ENCODE results near the gene DCDC1.

Gene DCDC1

GRCh38 chr11:30908857-30909256 lies 460.7 kb downstream of the DCDC1 start:
- no peak overlapping the region for H3K4me3 ChIP-seq
- intact Hi-C loops (cut with DNase I; ENCODE audit: low total_unique reads), result no loop called here
- no peak for TF ChIP-seq CTCF (IDR thresholded peaks at IDR 0.05)
- no peaks in the 10 kb centered on the region for H3K36me3 ChIP-seq
- no peak for DNase-seq
- no peaks in the 10 kb centered on the region for H3K4me1 ChIP-seq
- no peaks in the 10 kb centered on the region for H3K27me3 ChIP-seq
- H3K9me3 ChIP-seq, result no peaks in the 10 kb centered on the region
- no peak overlapping the region for H3K27ac ChIP-seq

GRCh38 chr11:30908272-30908671 lies 461.3 kb downstream of the DCDC1 start:
- H3K27ac ChIP-seq, result no peak overlapping the region
- no peaks in the 10 kb centered on the region for H3K9me3 ChIP-seq
- H3K4me3 ChIP-seq, result no peak overlapping the region
- H3K36me3 ChIP-seq, result no peaks in the 10 kb centered on the region
- no peak for DNase-seq
- no peak for TF ChIP-seq CTCF (IDR thresholded peaks at IDR 0.05)
- intact Hi-C loops (cut with DNase I; ENCODE audit: low total_unique reads), result no loop called here
- no peaks in the 10 kb centered on the region for H3K4me1 ChIP-seq
- no peaks in the 10 kb centered on the region for H3K27me3 ChIP-seq

- intact Hi-C loops (cut with DNase I; ENCODE audit: low total_unique reads), result no loop called here
- no peak overlapping the region for H3K4me3 ChIP-seq
- DNase-seq, result no peak
These were observed 466.6 kb downstream of the DCDC1 start for GRCh38 chr11:30902929-30903328.

GRCh38 chr11:30895046-30895445 lies 474.5 kb downstream of the DCDC1 start:
- intact Hi-C loops (cut with DNase I; ENCODE audit: low total_unique reads), result no loop called here
- Histone ChIP-seq H3K4me1 (no peaks in the 10 kb centered on the region), H3K4me3 (no peak overlapping the region), H3K27ac (no peak overlapping the region), H3K9me3 (no peaks in the 10 kb centered on the region), H3K27me3 (no peaks in the 10 kb centered on the region), H3K36me3 (no peaks in the 10 kb centered on the region)
- no peak for DNase-seq
- no peak for TF ChIP-seq CTCF (IDR thresholded peaks at IDR 0.05)

More at GRCh38 chr11:30902929-30903328, 466.6 kb downstream of the DCDC1 start:
- H3K9me3 ChIP-seq, result no peaks in the 10 kb centered on the region
- no peaks in the 10 kb centered on the region for H3K36me3 ChIP-seq
- TF ChIP-seq CTCF (IDR thresholded peaks at IDR 0.05), result no peak
- H3K4me1 ChIP-seq, result no peaks in the 10 kb centered on the region
- H3K27ac ChIP-seq, result no peak overlapping the region
- H3K27me3 ChIP-seq, result no peaks in the 10 kb centered on the region

GRCh38 chr11:30893318-30893717 lies 476.2 kb downstream of the DCDC1 start:
- Histone ChIP-seq H3K9me3 (no peaks in the 10 kb centered on the region), H3K36me3 (no peaks in the 10 kb centered on the region), H3K27ac (no peak overlapping the region), H3K4me1 (no peaks in the 10 kb centered on the region), H3K4me3 (no peak overlapping the region), H3K27me3 (no peaks in the 10 kb centered on the region)
- no peak for TF ChIP-seq CTCF (IDR thresholded peaks at IDR 0.05)
- DNase-seq, result no peak
- intact Hi-C loops (cut with DNase I; ENCODE audit: low total_unique reads), result no loop called here

- intact Hi-C loops (cut with DNase I; ENCODE audit: low total_unique reads), result no loop called here
- Histone ChIP-seq H3K27me3 (no peaks in the 10 kb centered on the region), H3K4me1 (no peaks in the 10 kb centered on the region), H3K4me3 (no peak overlapping the region), H3K9me3 (no peaks in the 10 kb centered on the region), H3K27ac (no peak overlapping the region), H3K36me3 (no peaks in the 10 kb centered on the region)
- no peak for TF ChIP-seq CTCF (IDR thresholded peaks at IDR 0.05)
- no peak for DNase-seq
These were observed 480.3 kb downstream of the DCDC1 start for GRCh38 chr11:30889143-30889794.

Measured in tibial artery (tissue), 4 donors.